Fibroblast of skin of abdomen (primary cell): Measurements from ENCODE around the gene CAMK2D.

ENCODE experiments used
- DNase-seq: peaks from one replicate; pipeline ENCODE4 v3.0.0-alpha.2; 2013

The CAMK2D gene

DNA sequence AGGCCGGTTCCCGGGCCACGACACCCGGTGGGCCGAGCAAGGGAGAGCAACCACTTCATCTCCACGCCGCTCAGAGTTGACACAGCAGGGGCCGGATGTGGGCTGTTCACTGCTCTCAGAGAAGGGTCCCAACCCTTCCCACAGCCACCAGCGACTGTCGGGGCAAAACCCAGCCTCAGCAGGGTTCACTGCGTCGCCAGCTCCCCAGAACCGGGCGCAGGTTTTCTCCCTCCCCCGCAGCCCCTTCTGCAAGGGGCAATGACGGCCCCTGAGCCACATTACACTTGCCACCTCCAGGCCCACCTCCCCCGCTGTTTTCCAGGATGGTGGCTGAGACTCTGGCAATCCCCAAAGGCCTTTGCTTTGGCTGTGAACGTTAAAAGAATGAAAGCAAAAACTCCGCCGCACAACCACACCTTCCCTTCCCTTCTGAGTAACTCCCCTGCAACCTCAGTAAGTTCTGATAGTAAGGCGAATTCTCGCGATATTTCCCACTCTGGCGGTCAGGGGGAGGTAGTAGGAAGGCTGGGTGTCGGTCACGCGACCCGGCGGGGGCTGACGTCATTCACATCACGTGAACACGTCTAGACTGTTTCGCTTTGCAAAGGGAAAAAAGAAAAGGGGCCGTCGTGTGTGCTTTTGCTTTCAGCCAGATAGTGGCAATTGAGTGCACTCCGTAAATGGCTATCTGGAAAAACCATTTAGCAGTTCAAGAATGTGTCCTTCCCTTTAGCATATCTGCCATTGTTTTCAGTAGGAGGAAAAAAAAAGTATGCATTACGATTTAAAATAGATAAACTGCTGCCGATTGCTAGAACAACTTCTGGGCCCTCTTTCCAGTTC lies 869 bp upstream of the CAMK2D start:
- peak; percentile 100 for DNase-seq

DNA sequence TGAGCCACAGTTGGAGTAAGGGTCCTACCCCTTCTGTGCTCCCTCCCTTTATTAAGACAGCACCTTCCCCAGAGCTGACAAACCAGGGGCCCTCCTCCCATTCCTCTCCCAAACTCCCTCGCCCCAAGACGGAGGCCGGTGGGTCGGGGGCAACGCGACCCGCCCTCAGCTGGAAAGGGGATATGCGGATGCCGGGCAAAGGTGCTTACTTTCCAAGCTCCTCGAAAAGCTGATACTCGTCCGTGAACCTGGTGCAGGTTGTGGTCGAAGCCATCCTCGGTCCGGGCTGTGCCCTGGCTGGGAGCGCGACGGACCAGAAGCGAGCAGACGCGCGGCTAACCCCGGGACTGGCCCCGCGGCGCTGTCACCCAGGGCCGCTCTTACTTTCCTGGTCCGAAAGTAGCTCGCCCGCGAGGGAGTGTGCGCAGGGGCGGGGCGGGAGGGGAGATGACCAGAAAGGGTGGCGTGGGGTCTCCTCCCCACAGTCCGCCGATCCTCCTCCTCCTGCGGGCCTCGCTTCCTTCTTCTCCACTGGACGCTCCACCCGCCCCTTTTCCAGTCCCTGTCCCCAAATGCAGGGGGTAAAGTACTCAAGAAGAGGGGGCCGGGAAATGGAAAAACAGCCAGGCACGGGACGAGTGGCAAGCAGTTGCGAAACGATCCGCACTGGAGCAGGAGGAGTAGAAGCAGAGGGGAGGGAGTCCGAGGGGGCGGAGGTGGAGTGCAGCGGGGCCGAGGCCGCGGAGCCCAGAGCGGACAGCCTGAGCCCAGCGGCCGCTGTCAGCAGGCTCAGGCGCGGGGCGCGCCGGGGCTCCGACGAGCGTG lies 531 bp downstream of the CAMK2D start:
- no peak for DNase-seq

GRCh38 chr4:113760094-113760794 lies 1.3 kb downstream of the CAMK2D start:
- DNase-seq, result peak; percentile 39

DNA sequence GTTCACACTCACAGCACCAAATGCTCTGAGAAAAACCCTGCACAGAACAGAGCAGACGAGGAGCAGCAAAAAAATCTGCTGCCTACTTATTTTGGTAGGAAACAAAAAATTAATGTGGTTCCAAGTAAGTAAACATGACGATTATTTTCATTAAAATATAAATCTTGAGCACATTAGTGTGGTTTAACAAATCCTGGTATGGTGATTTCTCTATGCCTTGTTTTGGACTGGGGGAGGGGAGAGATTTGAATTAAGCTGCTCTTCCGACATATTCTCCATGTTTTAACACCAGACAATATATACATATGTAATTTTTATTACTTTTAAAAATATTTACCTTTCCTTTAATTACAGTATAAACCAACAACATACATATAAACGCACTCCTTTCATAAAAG lies 1.8 kb downstream of the CAMK2D start:
- no peak for DNase-seq

DNA sequence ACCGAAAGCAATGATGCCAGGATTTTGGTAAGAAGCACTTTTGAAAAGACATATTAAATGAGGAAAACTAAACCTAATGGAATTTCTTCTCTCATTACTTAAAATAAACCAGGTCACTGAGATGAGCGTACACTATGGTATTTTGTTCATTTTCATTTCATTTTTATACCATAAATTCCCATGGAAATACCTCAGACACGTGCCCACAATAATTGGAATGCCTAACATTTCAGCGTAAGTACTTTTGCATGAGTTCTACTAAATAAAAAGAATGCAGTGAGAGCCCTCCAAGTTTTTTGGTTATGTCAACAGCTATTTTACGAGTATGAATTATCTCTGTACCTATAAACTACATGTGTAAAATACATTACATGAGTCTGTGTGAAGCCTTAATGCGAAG lies 3.2 kb downstream of the CAMK2D start:
- peak; percentile 88 for DNase-seq

DNA sequence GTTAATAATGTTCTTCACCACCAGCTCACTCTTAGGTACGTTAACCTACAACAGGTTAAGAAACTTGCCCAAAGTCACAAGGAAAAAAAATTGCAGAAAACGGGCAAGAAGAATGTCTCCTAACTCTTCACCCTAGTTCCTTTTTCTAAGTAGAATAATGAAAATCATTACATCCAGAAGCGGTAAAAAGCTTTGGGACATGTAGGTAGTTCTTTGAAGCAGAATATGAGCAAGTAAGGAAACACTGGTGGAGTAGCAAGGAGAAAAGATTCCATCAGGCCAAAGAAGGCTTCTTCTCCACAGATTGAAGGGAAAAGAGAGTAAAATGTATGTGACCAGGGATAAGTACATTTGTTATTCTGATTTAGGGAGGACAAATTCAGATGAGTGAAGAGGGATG lies 4.1 kb downstream of the CAMK2D start:
- DNase-seq, result no peak

DNA sequence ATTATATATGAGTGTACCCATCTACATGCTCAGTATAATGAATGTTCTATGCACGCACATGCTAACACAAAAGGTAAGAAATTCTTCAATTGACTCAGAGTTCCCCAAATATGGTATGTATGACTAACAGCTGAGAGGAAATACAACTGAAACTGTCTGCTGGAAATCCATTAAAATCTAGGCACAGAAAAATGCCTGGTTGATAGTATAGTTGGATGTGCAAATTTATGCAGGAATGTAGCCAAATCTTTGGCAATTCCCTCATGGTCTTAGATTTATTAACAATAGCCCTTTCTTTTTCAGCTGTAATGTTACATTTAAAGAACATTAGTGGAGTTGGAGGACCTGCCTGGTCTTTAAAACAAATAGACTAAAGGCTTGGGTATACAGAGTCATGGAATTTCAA lies 5.5 kb downstream of the CAMK2D start:
- peak; percentile 90 for DNase-seq

DNA sequence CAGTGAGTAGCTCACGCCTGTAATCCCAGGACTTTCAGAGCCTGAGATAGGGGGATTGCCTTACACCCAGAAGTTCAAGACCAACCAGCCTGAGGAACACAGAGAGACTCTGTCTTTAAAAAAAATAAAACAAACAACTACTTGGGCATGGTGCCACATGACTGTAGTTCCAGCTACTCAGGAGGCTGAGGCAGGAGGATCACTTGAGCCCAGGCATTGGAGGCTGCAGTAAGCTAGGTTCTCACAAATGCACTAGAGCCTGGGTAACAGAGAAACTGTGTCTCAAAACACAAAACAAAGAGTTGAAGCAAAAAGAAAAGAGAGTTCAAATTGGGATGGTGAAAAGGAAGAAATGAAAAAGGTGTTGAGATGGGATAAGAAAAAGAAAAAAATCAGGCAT lies 10.8 kb downstream of the CAMK2D start:
- no peak for DNase-seq

DNA sequence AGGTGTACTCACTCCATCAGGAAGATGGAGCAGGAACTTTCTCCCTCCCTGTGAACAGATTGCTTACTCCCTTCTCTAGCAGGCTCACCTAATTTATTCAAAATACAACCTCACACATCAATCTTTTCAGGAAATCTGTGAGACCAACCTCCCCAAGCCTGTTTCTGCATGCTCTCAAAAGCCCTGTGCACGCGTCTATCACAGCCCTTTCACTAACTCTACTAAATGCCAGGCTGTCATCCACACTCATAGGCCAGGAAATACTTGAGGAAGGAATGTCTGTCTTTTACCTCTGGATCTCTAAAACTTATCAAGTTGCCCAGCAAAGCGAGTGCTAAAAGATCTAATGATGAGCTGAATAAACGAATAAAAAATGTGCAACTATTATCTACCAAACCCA lies 11.2 kb downstream of the CAMK2D start:
- no peak for DNase-seq

GRCh38 chr4:113749178-113749577 lies 12.4 kb downstream of the CAMK2D start:
- no peak for DNase-seq

GRCh38 chr4:113747949-113748348 lies 13.6 kb downstream of the CAMK2D start:
- DNase-seq, result no peak

GRCh38 chr4:113745711-113746110 lies 15.8 kb downstream of the CAMK2D start:
- no peak for DNase-seq

GRCh38 chr4:113744667-113745240 lies 16.8 kb downstream of the CAMK2D start:
- no peak for DNase-seq

DNA sequence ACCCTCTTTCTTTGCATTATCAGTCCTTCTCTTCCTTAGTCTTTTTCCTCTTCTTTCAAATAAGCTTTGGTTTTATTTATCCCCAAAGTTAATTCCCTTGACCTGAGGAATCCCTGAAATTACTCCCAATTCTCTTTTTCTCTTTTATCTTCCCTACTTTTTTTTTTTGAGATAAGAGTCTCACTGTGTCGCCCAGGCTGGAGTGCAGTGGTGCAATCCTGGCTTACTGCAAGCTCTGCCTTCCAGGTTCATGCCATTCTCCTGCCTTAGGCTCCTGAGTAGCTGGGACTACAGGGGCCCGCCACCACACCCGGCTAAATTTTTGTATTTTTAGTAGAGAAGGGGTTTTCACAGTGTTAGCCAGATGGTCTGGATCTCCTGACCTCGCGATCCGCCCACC lies 17.8 kb downstream of the CAMK2D start:
- DNase-seq, result no peak

GRCh38 chr4:113742643-113743042 lies 18.9 kb downstream of the CAMK2D start:
- no peak for DNase-seq

GRCh38 chr4:113741956-113742355 lies 19.6 kb downstream of the CAMK2D start:
- DNase-seq, result no peak

- no peak for DNase-seq
These were observed 20.6 kb downstream of the CAMK2D start for GRCh38 chr4:113740857-113741379.

DNA sequence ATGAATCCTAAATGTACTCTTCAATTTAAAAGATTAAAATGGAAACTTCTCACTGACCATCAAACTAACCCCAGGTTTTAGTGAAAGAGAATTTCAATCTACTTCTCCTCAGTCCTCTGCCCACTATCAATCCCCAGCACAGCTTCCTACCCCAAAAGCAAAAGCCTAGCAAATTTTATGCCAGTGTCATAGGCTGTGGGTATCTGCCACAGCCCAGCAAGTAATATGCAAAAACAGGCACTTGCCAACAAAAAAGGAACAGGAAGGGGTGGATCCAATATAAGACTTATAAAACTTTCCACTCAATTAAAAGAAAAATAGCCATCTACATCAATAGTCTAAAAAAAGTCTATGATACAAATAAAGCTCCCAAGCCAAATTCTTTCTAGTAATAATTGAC lies 22.3 kb downstream of the CAMK2D start:
- no peak for DNase-seq

GRCh38 chr4:113738251-113738650 lies 23.3 kb downstream of the CAMK2D start:
- DNase-seq, result peak; percentile 76

DNA sequence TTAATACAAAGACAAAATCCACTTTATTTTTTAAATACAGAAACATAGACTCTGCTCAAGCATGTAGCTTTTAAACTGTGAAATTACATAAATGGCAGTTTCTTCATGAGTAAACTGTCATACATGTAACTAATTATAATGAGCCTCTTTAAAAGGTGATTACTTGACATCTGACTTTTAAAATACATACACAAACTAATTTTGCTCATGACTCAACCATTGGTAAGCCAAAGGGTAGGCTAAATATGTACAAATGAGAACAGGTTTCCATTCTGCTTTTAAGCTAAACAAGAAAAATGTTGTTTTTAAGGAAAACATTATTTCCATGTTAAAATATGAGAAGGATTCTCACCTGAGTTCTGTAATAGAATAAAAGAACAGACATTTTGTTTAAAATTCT lies 27.9 kb downstream of the CAMK2D start:
- no peak for DNase-seq

GRCh38 chr4:113732967-113733527 lies 28.5 kb downstream of the CAMK2D start:
- no peak for DNase-seq
